Middle frontal gyrus (tissue), 1 donor: ENCODE measurements around the gene LRRC45.

Source experiments
- DNase-seq: peaks from one replicate; pipeline ENCODE4 v3.0.0-alpha.2; 2015; ENCODE audit warnings: low spot score; ENCODE audit errors: extremely low spot score

The LRRC45 gene

DNA sequence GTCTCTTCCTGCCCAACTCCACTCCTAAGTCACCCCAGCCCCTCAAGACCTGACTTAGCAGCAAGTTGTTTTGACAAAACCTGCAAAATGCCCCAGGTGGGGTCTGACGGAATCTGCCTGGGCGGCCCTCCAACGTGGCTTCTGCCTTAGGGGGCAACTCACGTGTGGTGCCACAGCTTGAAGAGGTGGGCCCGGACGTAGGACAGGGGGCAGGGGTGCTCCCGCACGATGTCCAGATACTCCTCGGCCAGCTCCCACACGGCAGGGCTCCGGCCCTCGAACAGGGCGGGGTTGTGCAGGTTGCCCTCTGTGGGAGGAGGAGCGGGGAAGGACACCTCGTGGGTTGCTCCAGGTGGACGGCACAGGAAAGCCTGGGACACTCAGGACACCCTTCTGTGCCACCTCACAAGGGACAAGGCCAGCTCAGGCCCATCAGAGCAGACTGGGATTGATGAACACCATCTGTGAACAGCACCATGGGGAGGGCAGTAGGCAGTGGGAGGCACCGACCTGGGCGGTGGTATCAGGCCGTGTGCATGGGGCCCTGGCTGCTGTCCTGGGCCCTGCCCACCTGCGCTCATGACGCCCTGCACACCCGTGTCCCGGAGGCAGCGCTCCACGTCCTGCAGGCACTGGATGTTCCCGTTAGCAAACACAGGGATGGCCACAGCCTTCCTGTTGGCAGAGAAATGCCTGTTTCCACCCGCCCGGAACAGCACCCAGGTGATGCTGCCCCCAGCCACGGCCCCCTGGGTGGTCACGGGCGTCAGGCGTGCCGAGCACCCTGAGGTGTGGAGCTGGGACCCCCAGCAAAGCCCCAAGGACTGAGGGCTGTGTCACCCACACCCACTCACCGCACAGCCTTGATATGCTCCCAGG lies 38.2 kb downstream of the LRRC45 start:
- no peak for DNase-seq

DNA sequence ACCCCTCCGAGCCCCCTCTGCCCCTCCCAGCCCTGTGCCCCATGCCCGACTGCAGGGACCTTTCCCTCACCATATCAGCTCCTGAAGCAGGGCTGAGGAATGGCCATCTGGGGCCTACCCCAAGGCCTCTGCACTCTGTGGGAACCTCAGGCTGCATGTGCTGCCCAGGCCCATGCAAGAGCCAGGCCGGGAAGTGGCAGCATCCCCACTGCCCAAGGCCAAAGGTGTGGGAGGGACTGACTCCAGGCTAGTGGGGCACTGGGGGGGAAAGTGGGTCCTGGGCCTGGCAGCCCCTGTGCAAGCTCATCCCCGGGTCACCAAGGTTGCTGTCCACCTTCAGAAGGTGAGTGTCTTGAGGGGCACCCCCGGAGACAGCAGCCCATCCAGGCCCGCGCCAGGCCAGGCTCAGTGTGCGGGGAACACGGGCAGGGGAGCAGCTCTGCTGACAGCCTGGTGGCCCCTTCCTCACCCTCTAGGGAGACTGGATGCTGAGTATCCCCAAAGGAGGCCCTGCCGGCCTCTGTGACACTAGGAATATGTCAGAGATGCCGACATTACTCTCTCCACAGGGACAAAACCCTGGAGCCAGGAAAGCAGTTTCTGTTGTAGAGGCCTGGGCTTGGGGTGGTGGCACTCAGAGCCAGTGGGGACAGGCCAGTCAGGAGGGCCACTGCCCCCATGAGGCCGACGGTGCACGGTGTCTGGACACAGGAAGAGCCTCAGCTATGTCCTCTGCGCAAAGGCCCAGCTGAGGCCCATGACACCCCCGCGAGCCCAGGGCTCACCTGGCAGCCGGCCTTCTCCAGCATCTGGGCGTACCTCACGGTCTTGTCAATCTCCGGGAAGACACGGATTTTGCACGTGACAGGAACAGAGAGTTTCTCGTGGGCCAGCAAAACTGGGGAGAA lies 39.2 kb downstream of the LRRC45 start:
- no peak for DNase-seq

DNA sequence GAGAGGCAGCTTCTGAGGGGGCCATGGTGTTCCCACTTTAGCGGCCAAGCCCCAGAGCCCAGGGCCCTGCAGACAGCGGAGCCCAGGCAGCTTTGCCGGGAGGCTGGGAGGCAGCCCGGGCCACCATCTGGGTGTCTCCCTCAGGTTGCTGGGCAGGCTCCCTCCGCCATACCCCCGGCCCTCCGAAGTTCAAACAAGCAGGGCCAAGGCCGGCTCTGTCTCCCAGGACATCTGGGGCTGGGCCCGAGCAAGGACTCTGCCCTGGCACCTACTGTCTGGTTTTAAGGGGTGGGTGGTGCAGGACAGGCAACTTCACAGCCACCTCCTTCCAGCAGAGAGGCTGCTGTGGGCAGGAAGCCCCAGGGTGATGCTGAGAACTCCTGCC lies 39.9 kb downstream of the LRRC45 start:
- no peak for DNase-seq

DNA sequence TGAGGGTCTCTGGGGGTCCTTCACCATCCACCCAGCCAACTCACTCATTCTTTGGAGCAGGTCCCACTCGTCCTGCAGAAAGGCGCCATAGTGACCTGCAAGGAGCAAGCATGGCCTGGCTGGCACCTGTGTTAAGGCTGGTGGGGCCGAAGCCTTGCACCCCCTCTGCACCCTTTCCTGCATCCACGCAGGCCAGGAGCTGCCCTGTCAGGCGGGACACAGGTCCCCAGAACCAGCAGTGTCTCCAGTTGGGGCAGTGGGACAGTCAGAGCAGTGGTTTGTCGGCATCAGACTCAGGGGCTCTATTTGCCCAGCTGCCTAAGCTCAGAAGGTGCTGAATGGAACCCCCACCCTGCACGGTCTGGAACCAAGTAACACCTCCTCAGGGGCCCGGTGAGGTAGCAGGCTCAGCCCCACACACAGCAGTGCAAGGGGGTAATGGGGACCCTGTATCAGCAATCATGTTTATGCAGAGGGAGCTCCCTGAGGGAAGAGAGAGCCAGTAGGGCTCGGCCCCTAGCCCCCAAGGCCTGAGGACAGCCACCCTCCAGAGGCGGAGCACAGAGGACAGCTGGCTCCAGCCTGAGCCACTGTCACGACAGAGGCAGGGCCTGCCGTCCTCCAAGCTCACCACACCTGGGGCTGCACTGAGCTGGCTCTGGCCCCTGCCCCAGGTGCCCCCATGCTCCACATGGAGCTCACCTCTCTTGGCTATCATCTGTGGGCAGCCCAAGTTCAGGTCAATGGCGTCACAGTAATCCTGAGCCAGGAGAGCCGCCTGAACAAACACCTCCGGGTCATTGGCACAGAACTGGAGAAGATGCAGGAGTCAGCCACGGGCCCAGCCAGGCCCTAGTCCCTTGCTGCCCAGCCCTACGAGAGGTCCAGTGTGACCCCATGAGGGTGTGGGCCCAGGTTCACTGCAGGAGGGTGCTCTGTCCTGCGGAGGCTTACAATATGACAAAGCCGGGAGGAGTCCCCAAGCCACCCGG lies 40.6 kb downstream of the LRRC45 start:
- no peak for DNase-seq

DNA sequence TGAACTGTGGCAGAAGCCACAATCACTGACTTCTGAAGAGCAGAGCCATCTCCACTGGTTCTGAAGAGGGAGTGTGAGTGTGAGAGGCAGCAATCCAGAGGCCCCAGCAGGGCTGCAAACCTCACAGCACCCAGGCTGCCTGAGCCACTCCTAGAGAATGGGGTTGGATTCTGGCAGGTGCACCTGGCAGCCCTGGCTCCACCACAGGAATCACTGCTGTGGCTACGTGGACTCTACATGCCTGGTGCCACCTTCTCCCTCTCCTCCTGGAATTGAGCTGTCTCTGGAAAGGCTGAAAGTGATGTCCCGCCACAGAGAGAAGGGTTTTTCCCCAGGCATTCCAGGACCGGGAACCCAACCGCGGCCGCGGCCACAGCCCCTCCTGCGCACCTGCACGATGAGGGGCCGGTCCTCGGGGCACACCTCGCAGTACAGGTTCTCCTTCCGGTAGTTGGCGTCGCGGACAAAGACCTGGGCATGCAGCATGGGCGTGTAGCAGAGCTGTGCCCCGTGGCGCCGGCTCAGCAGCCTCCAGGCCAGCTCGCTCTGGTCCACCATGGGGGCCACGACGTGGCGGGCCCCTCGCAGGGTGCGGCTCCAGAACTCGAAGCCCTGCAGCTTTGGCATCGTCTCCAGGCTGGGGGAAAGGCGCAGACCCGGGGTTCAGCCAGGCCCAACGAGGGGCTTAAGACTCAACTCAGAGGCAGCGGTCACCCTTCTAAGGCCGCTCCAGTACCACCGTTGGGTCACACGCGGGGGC lies 41.5 kb downstream of the LRRC45 start:
- no peak for DNase-seq

DNA sequence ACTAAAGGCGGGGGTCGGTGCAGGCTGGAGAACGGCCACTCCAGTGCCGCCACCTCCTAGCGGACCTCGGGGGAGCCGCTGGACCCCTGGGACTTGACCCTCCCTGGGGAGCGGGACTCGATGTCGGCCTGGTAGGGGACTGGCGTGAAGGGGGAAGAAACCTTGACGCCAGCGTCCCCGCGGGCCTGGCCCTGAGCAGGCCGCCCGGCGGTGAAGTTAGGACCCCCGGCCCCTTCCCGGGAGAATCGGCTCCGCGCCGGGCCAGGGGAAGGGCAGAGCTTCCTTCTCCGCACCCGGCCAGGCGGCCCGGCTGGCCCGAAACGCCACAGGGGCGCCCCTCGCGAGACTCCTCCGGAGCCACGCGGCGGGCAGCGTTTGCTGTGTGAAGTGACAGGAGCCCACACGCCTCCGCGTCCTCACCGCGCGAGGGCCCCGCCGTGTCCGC lies 42.1 kb downstream of the LRRC45 start:
- DNase-seq = no peak

DNA sequence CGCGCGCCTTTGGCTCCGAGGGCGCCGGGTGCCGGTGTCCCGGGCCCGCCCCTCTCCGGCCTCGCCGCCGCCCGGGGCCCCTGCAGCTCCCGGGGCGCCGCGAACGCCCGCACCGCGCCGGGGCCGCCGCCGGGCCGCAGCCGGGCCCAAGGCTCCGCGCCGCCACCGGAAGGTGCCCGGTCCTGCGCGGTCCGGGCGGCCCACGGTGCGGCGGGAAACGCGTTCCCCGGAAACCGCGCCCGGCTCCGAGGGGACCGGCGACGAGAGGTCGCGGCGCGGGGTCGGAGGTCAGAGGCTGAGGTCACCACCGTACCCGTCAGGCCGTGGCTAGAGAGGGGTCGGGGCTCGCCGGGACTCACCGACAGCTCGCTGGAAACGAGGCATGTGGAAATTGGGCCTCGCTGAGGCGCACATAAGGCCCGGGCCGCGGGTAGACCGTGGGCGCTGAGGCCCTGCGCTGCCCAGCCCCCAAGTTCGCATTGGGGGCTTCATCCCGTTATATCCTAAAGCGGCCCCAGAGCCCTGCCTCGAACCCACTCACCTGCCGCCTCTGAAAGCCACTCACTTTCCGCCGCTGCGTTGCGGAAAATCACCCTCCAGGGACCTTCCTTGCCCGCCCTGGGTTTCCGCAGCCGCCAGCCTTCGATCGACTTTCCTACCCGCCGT lies 42.7 kb downstream of the LRRC45 start, which contains the start of gene DUS1L:
TSS of gene DUS1L (minus strand) at position 167 of the 666 bp plus-strand sequence. CDS start 745 bp downstream, outside the sequence.
- DNase-seq = peak; percentile 27

DNA sequence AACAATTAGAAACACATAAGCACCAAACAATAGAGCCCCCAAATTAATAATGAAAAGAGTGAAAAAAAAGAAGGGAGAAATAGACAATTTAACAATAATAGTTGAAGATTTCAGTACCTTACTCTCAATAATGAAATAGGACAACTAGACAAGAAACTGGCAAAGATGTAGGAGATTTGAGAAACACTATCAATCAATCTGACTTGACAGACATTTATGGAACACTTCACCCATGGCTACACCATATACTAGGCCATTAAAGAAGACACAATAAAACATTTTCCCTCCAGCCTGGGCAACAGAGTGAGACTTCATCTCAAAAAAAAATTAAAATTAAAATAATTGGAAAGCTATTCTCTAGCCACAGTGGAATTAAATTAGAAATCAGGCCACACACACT lies 47.5 kb downstream of the LRRC45 start:
- DNase-seq = no peak

DNA sequence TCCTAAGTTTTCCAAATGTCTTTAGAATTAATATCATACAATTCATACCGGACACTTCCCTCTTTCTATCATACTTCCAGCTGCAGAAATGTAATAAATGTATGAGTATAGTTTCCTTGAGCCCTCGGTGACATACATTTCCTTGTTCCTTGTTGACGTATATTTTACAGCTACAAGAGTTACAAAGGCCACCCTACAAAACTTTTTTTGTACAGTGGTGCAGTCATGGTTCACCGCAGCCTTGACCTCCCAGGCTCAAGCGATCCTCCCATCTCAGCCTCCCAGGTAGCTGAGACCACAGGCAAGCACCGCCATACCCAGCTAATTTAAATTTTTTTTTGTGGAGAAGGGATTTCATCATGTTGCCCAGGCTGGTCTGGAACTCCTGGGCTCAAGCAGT lies 49.7 kb downstream of the LRRC45 start:
- DNase-seq = no peak

DNA sequence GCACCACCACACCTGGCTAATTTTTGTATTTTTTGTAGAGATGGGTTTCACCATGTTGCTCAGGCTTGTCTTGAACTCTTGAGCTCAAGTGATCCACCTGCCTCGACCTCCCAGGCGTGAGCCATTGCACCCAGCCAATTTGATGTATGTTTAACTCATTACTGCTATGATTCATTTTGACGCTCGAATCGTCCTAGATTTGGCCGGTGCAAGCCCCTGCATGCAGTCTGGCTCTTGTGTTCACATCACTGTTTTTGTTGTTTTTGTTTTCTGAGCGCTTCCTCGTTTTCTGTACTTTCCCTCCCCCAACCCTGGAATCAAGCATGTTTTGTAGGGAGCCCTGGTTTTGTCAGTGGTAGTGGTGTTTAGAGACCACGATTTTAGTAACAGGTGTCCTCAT lies 50.3 kb downstream of the LRRC45 start:
- no peak for DNase-seq

DNA sequence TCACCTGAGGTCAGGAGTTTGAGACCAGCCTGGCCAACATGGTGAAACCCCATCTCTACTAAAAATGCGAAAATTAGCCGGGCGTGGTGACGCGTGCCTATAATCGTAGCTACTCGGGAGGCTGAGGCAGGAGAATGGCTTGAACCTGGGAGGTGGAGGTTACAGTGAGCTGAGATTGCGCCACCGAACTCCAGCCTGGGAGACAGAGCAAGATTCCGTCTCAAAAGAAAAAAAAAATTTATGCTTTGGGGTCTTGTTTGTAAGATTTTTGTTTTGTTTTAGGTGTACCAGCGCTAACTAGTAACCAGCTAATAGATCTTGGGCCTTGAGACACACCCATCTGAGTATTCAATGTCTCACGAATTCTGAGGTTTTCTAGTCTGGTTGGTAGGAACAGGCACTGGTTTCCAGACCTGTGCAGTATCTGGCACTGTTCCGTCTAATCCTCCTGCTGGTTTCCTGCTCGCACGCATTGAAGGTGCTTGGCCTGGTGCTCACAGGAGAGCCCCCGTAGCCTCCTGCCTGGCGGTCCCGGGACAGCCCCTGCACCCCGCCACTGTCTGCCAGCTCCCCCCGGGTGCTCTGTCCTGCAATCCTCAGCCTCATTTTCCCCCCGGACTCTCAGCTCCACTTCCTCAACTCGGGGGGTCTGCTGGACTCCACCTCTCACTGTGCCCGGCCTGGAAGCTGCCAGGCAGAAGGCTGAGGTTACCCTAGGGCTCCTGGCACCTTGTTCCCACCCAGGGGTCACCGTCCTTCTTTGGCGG lies 53.1 kb downstream of the LRRC45 start:
- no peak for DNase-seq

DNA sequence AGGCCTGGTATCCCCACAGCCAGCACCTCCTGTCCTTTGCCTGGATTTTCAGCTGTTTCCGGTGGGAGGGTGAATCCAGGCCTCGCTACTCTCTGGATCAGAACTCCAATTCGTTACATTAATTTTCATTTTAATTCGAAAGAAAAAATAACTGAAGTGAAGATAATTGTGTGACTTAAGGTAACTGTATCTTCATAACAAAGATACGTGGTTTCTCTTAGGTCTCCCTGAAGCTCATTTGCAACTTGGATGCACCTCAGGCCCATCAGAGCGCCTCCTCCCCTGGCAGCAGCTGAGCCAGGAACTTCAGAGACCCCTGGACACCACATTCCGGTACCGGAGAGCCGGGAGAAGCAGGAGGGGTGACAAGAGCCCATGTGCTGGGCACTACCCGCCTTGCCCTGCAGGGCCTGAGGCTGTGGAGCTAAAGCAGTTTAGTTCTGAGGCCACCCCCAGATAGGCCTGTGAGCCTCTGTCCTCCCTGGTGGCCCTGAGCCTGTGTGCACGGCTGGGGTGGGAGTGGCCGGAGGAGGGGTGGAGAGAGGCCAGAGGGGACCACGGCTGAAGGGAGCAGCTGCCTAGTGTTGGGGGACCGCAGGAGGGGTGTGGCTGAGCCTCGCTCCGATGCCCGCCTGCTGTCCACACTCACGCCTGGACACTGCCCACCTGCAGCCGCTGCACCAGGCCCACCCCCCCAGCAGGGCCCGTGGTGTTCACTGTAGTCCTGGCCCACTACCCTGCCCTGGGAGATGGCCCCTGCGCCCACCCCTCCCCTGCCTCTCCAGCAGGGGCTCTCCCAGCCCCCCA lies 53.9 kb downstream of the LRRC45 start:
- no peak for DNase-seq

DNA sequence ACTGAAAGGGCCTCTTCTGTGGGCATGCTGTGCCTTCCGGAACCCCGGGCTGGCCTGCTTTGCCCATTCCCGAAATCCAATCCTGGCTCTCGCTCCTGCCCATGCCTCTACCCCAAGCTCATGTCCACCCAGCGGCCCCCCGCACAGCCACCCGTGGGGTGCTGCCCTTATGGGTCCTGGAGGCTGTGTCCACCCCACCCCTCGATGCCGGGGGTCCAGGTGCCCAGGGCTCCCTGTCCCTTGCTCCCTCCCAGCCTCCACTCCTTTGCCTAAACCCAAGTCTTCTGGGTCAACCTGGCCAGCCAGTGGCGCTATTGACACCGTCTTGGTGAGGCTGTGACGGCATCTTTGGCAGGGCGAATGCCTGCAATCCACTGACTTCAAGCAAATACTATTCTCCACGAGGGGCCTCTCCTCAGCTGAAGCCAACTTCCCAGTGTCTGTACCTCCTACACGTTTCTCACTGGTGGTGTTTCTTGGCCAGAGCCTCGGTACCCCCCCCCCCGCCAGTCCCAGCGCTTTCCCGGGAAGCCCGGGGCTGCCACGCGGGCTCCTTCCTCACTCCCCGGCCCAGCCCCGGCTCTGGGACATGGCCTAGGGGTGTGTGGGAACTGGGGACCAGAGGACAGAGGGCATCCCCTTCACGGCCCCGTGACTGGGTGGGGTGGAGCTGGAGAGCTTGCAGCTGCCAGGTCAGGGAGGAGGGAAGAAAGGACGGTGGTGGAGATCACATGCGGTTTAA lies 54.7 kb downstream of the LRRC45 start:
- DNase-seq = peak; percentile 21

DNA sequence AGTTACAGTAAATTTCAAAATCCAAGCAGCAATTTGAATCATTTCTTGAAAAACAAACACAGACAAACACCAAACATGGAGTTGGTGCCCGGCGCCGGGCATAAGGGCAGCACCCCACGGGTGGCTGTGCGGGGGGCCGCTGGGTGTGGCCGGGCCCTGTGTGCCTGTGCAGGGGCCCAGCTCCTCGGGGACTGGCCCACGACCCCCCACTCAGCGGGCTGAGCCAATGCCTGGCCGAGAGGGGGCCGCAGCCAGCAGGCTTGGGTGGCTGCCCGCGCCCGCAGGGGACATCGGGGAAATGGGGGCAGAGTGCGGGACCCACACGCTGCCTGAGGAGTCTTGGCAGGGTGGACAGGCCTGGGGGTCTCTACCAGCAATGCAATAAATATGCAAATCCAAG lies 55.3 kb downstream of the LRRC45 start:
- no peak for DNase-seq

DNA sequence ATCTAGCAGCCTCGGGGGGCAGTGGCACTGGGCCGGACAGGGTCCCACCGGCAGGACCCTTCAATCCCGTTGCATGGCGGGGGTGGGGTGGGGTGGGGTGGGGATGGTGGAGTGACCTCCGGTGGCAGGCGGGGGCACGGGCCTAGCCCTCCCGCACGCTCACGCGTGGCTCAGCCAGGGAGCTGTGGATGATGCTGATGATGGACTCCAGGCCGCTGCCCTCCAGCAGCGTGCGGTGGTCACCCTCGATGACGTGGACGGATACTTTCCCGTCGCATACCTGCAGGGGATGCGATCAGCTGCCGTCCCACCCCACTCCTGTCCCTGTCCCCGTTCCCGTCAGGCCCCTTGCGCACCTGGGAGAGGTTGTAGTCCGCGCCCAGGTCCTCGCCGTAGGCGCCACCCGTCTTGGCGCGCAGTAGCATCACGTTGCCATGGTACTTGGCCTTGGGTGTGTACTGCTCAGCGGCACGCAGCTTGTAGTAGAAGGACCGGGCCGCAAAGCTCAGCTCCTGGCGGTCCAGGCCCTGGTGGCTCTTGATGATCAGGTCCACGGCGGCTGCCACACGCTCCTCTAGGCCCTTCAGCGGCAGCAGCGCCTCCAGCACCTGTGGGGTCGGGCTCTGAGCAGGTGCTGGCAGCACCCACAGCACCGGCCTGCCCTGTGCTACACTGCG lies 56.0 kb downstream of the LRRC45 start:
- DNase-seq = no peak

DNA sequence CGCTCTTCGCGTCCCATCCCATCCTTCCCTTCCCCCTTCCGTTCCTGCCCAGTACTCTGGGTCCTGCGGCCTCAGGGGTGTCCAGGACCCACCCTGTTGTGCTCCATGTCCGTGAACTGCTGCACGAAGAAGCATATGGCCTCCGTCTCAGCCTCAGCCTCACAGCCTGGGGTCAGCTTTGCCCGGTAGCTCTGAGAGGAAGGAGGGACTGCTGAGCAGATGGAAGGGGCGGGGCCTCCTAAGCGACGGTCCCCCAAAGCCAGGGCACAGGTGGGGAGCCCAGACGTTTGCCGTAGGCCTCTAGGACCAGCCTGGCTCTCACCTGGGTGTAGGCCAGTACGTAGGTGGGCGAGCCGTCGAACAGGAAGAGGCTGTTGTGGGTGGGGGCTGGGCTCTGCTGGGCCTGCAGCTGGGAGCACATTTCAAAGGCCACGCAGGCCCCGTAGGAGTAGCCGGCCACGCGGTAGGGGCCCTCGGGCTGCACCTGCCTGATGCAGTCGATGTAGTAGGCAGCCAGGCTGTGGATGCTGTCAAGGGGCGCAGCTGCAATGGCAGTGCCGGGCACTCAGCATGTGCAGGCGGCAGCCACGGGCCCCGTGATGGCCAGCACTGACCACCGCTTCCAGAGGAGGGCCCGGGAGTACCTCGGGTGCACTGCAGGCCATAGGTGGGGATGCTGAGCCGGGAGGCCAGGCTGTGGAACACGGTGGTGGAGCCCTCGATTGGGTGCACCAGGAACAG lies 57.1 kb downstream of the LRRC45 start:
- DNase-seq = no peak
